ENCODE data around the gene HRH2. TPM values are rescaled to one million over a fixed set of nuclear protein-coding genes. Genes with fewer than 3 reads are reported as not detected.

The HRH2 gene
- total RNA-seq, 2 experiments from 2014 or later, result 2.9 to 3.4 TPM

GRCh38 chr5:175711472-175712312, 53.8 kb downstream of the HRH2 start:
- no peaks in the 10 kb centered on the region for H3K27me3 Mint-ChIP-seq
- no peaks in the 10 kb centered on the region for H3K27me3 ChIP-seq (ENCODE audit: control insufficient read depth in 1 of 2, insufficient read depth in 2 of 2, low read length in 2 of 2)
- peak in 1 of 14 experiments; percentile 8 for DNase-seq
- no peaks in the 10 kb centered on the region for H3K4me1 ChIP-seq (ENCODE audit: insufficient read depth, low read length)
- peaks cover 31% of the 10 kb centered on the region for H3K36me3 Mint-ChIP-seq (ENCODE audit: low read depth)
- ChIA-PET POLR2A (interaction anchor here (0.6 kb wide), 1 partner anchor 177 kb away, joined by 3 read pairs; no protein-coding TSS in a partner anchor), CTCF (interaction anchor here (0.5 to 1.6 kb wide), 3 partner anchors 12 to 178 kb away, joined by 3 read pairs; no protein-coding TSS in a partner anchor)
- peaks cover 0 to 13% of the 10 kb centered on the region in 2 experiments for H3K9me3 ChIP-seq (ENCODE audit: control insufficient read depth in 1 of 2, insufficient read depth in 1 of 2, low read length in 2 of 2)
- intact Hi-C loops (cut with DNase I, micrococcal nuclease), result no loop called here
- H3K9me3 Mint-ChIP-seq, result peaks cover 6% of the 10 kb centered on the region
- no peak for ATAC-seq (ENCODE audit: poor library complexity)
- no peaks in the 10 kb centered on the region for H3K4me1 Mint-ChIP-seq (ENCODE audit: low read depth)
- peaks cover 18% of the 10 kb centered on the region for H3K36me3 ChIP-seq (ENCODE audit: insufficient read depth, low read length)
- H3K4me3 Mint-ChIP-seq, result no peak overlapping the region
- H3K27ac Mint-ChIP-seq, result no peak overlapping the region
- H3K4me3 ChIP-seq (ENCODE audit: low read length), result no peak overlapping the region
- no peak for TF ChIP-seq CTCF (IDR thresholded peaks at IDR 0.05)
- H3K27ac ChIP-seq (ENCODE audit: low read depth in 1 of 2, low read length in 2 of 2), result no peak overlapping the region

GRCh38 chr5:175712313-175712680, 54.4 kb downstream of the HRH2 start:
- DNase-seq (peak in 1 of 14 experiments; percentile 8), ATAC-seq (ENCODE audit: poor library complexity) (no peak)
- Histone ChIP-seq H3K27me3 (ENCODE audit: control insufficient read depth in 1 of 2, insufficient read depth in 2 of 2, low read length in 2 of 2) (no peaks in the 10 kb centered on the region), H3K36me3 (ENCODE audit: insufficient read depth, low read length) (peaks cover 18% of the 10 kb centered on the region), H3K4me1 (ENCODE audit: insufficient read depth, low read length) (no peaks in the 10 kb centered on the region), H3K9me3 (ENCODE audit: control insufficient read depth in 1 of 2, insufficient read depth in 1 of 2, low read length in 2 of 2) (peaks cover 0 to 17% of the 10 kb centered on the region in 2 experiments), H3K4me3 (ENCODE audit: low read length) (no peak overlapping the region), H3K27ac (ENCODE audit: low read depth in 1 of 2, low read length in 2 of 2) (no peak overlapping the region)
- H3K4me3 Mint-ChIP-seq, result no peak overlapping the region
- no peak for TF ChIP-seq CTCF (IDR thresholded peaks at IDR 0.05)
- H3K27ac Mint-ChIP-seq, result no peak overlapping the region
- intact Hi-C loops (cut with DNase I, micrococcal nuclease), result no loop called here
- ChIA-PET CTCF (no interaction called here), POLR2A (no interaction called here)
- H3K9me3 Mint-ChIP-seq, result peaks cover 7% of the 10 kb centered on the region
- H3K27me3 Mint-ChIP-seq, result no peaks in the 10 kb centered on the region
- H3K36me3 Mint-ChIP-seq (ENCODE audit: low read depth), result peaks cover 31% of the 10 kb centered on the region
- H3K4me1 Mint-ChIP-seq (ENCODE audit: low read depth), result no peaks in the 10 kb centered on the region

DNA sequence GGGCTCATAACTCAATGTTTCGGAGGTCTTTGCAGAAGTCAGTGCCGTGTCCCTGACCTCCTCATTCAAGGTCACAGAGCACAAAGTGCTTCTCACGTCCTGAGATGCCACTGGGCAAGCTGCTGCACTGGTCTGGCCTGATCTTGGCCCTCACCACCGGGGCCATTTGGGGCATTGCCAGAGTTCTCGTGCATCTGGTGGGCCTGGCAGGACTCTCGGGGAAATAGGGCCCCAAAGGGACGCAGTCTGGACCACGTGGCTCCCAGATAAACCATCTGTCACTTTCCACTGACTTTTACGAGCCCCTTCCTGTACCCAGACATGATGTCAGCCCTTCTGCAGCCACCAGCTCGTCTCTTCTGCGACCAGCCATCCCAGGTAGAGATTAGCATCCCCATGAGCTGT, 54.8 kb downstream of the HRH2 start:
- intact Hi-C loops (cut with DNase I, micrococcal nuclease), result no loop called here
- Mint-ChIP-seq H3K4me3 (no peak overlapping the region), H3K4me1 (ENCODE audit: low read depth) (no peaks in the 10 kb centered on the region), H3K27me3 (no peaks in the 10 kb centered on the region), H3K9me3 (peaks cover 7% of the 10 kb centered on the region), H3K27ac (no peak overlapping the region), H3K36me3 (ENCODE audit: low read depth) (peaks cover 31% of the 10 kb centered on the region)
- Histone ChIP-seq H3K27ac (ENCODE audit: low read depth in 1 of 2, low read length in 2 of 2) (no peak overlapping the region), H3K36me3 (ENCODE audit: insufficient read depth, low read length) (peaks cover 17% of the 10 kb centered on the region), H3K4me1 (ENCODE audit: insufficient read depth, low read length) (no peaks in the 10 kb centered on the region), H3K9me3 (ENCODE audit: control insufficient read depth in 1 of 2, insufficient read depth in 1 of 2, low read length in 2 of 2) (peaks cover 0 to 17% of the 10 kb centered on the region in 2 experiments), H3K27me3 (ENCODE audit: control insufficient read depth in 1 of 2, insufficient read depth in 2 of 2, low read length in 2 of 2) (no peaks in the 10 kb centered on the region), H3K4me3 (ENCODE audit: low read length) (no peak overlapping the region)
- ATAC-seq (ENCODE audit: poor library complexity) (no peak), DNase-seq (peak in 1 of 14 experiments; percentile 19)
- ChIA-PET POLR2A (no interaction called here), CTCF (no interaction called here)
- no peak for TF ChIP-seq CTCF (IDR thresholded peaks at IDR 0.05)
